ENCODE results near the gene ARMC3.
"Not testable (repeated sequence)": the region's sequence is repeated elsewhere in the genome, so short reads cannot be mapped to it uniquely, and the experiment has no call there.

The ARMC3 gene

GRCh38 chr10:22927166-22927565 lies 687 bp upstream of the ARMC3 start:
- TF ChIP-seq, protein P1, sequence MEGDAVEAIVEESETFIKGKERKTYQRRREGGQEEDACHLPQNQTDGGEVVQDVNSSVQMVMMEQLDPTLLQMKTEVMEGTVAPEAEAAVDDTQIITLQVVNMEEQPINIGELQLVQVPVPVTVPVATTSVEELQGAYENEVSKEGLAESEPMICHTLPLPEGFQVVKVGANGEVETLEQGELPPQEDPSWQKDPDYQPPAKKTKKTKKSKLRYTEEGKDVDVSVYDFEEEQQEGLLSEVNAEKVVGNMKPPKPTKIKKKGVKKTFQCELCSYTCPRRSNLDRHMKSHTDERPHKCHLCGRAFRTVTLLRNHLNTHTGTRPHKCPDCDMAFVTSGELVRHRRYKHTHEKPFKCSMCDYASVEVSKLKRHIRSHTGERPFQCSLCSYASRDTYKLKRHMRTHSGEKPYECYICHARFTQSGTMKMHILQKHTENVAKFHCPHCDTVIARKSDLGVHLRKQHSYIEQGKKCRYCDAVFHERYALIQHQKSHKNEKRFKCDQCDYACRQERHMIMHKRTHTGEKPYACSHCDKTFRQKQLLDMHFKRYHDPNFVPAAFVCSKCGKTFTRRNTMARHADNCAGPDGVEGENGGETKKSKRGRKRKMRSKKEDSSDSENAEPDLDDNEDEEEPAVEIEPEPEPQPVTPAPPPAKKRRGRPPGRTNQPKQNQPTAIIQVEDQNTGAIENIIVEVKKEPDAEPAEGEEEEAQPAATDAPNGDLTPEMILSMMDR (IDR thresholded peaks at IDR 0.05; ENCODE audit: low read depth, low read length, missing control alignments): no peak
- in situ Hi-C loops (cut with HindIII; ENCODE audit: low sequenced_read_pairs): no loop called here

DNA sequence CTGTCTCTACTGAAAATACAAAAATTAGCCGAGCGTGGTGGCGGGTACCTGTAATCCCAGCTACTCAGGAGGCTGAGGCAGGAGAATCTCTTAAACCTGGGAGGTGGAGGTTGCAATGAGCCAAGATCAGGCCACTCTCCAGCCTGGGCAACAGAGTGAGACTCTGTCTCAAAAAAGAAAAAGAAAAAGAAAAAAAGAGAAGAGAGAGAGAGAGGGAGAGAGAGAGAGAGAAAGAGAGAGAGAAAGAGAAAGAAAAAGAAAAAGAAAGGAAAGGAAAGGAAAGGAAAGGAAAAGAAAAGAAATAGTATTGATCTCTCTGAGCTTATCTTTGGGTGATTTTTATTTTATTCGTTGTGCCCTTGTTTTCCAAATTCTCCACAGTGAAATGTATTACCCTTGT lies 1.2 kb downstream of the ARMC3 start:
- in situ Hi-C loops (cut with HindIII; ENCODE audit: low sequenced_read_pairs); H3K4me3 ChIP-seq (ENCODE audit: low read depth, low read length); DNase-seq (ENCODE audit: low read depth): not testable (repeated sequence)

More at GRCh38 chr10:22927166-22927565, 687 bp upstream of the ARMC3 start:
- no peak for DNase-seq (ENCODE audit: low read depth)
- H3K4me3 ChIP-seq (ENCODE audit: low read depth, low read length): peak overlapping the region; percentile 52

DNA sequence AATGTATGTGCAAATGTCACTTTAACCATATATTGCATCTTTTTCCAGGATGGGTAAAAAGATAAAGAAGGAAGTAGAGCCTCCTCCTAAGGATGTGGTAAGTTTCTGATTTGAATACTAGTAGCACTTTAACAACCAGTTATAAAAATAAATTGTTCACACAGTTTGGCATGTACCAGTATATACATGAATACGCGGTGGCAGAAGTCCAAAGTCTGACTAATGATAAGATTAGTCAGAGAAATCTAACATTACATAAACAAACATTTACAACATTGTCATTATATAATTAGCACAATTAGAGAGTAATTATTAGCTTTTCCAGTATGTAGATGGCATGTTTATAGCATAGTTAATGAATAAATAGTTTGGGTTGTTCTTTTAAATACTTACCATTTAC lies 4.1 kb downstream of the ARMC3 start:
- TF ChIP-seq, protein P1 (IDR thresholded peaks at IDR 0.05; ENCODE audit: low read depth, low read length, missing control alignments): no peak
- no peak overlapping the region for H3K4me3 ChIP-seq (ENCODE audit: low read depth, low read length)
- in situ Hi-C loops (cut with HindIII; ENCODE audit: low sequenced_read_pairs): loop anchor here (10.0 kb wide), 1 partner anchor 57 kb away; no protein-coding TSS in a partner anchor
- peak; percentile 32 for DNase-seq (ENCODE audit: low read depth)

DNA sequence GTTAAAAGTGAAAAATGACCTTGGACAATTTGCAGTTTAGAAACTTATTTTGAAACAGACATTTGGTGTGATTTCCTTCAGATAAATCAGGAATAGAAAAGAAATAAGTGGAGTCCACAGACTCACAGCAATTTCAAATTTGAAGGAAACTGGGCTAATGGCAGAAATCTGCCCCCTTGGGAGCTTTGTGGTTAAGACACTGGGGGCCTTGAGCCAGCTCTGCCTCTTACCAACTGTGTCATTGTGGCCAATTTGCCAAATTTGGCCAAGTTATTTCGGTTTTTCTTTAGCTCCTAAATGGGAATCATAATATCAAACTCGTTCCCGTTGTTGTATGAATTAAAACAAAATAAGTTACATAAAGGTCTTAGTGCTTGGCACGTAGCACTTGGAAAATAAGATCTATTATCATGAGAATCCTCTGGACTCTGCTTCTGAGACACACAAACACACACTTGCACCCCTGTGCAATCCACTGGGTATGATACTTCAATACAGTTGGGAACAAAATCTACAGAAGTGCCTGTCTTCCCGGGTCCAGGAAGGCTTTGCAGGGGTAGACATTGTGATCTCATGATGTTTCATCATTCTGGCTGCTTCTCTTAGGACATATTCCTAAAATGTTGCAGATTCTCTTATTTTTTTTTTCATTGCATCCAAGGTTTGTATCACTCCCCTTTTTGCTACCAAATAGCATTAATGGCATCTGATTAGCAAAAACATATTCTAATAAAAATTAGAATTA lies 4.9 kb downstream of the ARMC3 start:
- TF ChIP-seq, protein P1 (IDR thresholded peaks at IDR 0.05; ENCODE audit: low read depth, low read length, missing control alignments): no peak
- in situ Hi-C loops (cut with HindIII; ENCODE audit: low sequenced_read_pairs): loop anchor here (10.0 kb wide), 1 partner anchor 58 kb away; no protein-coding TSS in a partner anchor
- DNase-seq (ENCODE audit: low read depth): no peak
- no peak overlapping the region for H3K4me3 ChIP-seq (ENCODE audit: low read depth, low read length)

GRCh38 chr10:22934726-22935125 lies 6.9 kb downstream of the ARMC3 start:
- H3K4me3 ChIP-seq (ENCODE audit: low read depth, low read length): no peak overlapping the region
- TF ChIP-seq, protein P1 (IDR thresholded peaks at IDR 0.05; ENCODE audit: low read depth, low read length, missing control alignments): no peak
- no peak for DNase-seq (ENCODE audit: low read depth)
- in situ Hi-C loops (cut with HindIII; ENCODE audit: low sequenced_read_pairs): loop anchor here (10.0 kb wide), 1 partner anchor 60 kb away; no protein-coding TSS in a partner anchor

GRCh38 chr10:22942437-22942836 lies 14.6 kb downstream of the ARMC3 start:
- H3K4me3 ChIP-seq (ENCODE audit: low read depth, low read length): no peak overlapping the region
- TF ChIP-seq, protein P1 (IDR thresholded peaks at IDR 0.05; ENCODE audit: low read depth, low read length, missing control alignments): no peak
- in situ Hi-C loops (cut with HindIII; ENCODE audit: low sequenced_read_pairs): no loop called here
- no peak for DNase-seq (ENCODE audit: low read depth)

- TF ChIP-seq, protein P1 (IDR thresholded peaks at IDR 0.05; ENCODE audit: low read depth, low read length, missing control alignments): no peak
- in situ Hi-C loops (cut with HindIII; ENCODE audit: low sequenced_read_pairs): no loop called here
- no peak for DNase-seq (ENCODE audit: low read depth)
- H3K4me3 ChIP-seq (ENCODE audit: low read depth, low read length): no peak overlapping the region
Observed at GRCh38 chr10:22945934-22946673, 18.3 kb downstream of the ARMC3 start.
